ENCODE measurements around the gene SCN2A.

SCN2A gene

DNA sequence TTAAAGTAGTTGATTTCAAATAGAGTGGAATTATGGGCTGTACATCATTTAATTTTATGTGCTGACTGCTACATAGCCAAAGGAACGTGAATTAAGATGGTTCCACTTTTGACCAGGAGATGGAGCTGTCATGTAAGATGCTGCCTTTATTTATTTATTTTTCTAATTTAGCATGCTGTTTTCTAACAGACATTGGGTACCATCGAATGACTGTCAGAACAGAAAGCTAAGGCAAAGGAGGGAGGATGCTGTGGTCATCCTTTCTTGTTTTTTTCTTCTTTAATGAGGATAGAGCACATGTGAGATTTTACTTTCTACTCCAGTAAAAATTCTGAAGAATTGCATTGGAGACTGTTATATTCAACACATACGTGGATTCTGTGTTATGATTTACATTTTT, at the start of gene SCN2A:
TSS of gene SCN2A (plus strand) at position 185 of the 400 bp plus-strand sequence. CDS start 56,410 bp downstream, outside the sequence.
- no peak for DNase-seq (ENCODE audit: low read depth)

DNA sequence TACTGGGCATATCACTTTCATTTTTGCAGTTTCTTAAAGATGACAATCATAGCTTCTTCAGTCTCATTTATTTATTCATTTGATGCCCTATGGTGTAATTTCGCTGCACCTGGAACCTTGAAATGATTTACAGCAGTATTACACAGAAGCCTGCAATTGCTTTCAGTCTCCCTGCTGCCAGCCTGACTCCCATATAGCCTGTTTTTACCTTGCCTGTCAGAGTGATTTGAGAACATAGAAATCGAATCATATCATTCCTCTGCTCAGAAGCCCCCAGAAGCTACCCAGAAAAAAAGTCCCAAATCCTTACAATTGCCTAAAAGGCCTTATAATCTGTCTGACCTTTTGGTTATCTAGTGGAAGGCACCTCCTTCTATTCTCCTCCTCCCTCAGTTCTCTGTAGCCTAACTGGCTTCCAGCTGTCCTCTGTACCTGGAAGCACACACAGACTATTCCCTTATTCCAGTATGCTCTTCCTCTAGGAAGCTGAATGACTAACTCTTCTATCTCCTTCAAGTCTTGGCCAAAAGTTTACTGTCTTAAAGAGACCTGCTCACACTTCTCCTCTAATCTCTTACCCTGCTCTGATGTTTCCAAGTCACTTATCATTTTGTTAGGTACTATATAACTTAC, 48.0 kb upstream of the SCN2A start:
- DNase-seq (ENCODE audit: low read depth): no peak

DNA sequence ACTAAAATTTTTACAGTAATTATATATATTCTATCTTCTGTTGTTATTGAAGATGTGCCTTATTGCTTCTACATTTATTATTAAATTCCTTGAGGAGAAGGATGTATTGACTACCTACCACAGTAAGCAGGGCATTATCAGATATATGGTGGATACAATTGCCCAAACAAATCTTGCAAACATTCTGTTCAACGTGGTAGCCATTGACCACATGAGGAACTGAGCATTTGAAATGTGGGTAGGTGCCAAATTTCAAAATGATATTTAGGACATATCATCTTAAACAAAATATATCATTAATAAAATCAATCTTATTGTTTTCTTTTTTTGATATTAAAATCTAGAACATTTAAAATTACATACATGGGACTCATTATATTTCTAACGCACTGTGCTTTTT, 46.5 kb upstream of the SCN2A start:
- DNase-seq (ENCODE audit: low read depth): no peak

DNA sequence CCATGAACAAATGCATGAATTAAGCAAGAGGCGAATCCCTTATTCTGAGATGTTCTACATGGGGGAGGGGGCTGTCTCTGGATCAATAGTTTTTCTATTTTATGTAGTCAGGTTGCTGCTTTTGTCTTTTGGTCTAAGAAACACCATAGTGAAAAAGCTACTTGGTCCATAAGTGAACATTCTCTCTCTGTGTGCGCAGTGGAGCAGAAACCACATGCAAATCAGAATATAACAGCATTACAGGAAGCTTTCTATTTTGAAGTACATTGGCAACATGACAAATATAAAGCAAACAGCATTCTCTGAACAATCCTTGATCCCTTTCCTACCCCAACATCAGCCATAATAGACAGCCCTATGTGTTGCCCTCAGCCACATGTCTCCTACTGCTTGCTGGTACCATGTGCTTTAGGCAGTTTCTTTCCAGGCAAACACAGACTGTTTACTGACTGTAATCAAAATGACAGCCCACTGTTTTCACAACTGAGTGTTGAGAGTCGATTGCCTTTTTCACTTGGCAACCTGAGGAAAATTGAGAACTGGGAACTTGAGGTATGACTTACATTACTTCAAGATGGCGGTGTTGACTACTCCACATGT, 45.9 kb upstream of the SCN2A start:
- no peak for DNase-seq (ENCODE audit: low read depth)

DNA sequence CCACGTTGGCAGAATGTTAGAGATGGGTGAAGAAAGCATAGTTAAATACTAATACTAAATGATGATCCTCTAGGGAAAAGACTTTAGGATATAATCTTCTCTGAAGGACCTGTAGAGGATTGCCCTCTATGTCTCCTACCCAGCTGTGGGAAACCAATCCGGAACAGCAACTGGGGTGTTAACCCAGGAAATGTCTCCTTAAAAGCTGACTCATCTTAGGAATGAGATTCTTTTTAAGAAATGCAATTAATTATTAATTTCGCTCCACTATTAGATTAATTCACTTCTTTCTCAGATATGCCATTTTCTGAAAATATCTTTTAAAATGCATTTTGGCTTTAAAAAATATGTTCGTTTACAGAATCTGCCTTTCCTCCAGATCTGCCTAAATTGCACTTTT, 42.8 kb upstream of the SCN2A start:
- no peak for DNase-seq (ENCODE audit: low read depth)

DNA sequence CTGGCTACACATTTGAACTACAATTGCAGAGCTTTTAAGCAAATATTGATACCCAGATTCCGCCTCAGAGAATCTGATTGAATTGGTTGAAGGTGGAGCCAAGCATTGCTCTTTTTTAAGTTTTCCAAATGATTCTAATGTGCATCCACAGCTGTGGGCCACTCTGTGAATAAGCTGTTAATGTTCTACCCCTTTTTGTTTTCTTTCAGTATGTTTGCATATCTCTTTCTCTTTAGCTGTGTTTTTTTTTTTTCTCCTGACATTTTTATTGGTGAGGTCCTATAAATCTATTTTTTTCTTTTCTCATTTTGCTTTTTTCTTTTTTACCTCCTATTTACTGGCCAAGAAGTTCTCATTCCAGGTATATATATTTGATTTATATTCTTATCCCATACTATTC, 41.9 kb upstream of the SCN2A start:
- no peak for DNase-seq (ENCODE audit: low read depth)

DNA sequence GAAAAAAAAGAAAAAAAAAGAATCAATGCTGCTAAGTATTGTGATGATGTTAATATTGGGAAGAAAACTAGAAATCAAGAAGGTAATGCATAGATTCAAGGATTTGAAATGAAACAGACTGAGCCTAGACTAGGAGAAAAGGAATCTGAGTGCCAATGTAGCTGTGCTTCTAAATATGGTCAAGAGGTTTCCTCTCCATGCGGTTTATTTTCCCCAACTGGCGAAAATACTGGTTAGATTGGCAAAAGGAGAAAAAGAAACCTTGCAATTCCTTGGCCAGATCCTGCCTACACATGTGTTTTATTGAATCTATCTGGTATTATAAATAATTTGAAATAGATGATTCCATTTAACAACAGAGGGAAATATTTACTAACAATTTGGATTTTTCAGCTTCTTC, 41.0 kb upstream of the SCN2A start:
- no peak for DNase-seq (ENCODE audit: low read depth)

DNA sequence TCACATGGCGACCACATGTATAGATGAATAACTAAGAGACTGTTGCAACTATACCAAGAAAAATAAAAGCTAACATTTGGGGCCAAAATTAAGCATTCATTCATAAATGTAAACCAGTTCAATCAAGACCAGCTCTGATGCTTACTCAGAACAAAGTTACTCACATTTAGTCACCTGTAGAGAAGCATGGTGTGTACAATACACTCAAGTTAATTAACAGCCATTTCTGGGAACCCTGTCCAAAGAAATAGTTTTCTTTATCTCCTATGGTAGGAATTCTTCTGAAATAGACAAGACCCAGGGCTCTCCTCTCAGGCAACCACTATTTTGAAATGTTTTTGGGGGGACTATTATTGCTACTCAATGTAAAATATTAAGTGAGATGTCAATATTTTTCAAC, 37.0 kb upstream of the SCN2A start:
- no peak for DNase-seq (ENCODE audit: low read depth)

DNA sequence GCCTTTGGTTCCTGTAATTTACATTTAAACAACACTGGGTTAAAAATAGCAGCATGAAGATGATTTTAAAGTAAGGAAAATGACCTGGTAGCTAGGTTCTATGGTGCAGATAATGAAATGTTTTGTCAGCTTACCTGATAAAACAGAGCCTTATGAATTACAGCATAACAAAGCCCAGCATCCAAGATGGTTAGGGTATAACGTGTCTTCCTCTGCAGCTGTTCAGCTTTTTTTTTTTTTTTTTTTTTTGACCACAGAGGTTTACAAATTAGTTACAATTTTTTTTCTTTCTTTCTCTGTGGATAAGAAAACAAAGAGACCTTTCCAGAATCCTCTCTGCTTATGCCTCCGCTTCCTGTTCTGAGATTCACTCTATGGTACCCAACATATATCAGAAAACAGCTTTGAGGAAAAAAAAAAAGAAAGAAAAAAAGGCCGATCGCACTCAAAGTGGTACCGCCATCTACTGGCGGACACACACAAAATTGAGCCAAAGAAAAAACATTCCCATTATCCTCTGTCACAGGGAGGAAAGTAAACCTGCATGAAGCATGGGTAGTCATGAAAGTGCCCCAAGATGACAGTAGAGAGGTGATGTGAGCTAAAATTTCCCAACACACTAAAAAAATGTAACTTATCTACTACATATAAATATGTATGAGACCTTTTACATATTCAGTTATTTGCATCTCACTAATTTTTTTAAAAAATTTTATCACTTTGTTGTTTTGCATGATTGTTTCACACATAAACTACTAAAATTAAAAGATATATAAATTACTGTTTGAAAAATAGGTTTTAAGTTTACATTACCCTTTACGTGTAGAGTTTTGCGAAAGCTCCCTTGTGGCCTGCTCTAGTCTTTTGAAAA, 35.3 kb upstream of the SCN2A start, which contains the start of gene SCN3A:
TSS of gene SCN3A (minus strand) at position 362 of the 871 bp plus-strand sequence. CDS start 27,656 bp downstream, outside the sequence.
- DNase-seq (ENCODE audit: low read depth): no peak

DNA sequence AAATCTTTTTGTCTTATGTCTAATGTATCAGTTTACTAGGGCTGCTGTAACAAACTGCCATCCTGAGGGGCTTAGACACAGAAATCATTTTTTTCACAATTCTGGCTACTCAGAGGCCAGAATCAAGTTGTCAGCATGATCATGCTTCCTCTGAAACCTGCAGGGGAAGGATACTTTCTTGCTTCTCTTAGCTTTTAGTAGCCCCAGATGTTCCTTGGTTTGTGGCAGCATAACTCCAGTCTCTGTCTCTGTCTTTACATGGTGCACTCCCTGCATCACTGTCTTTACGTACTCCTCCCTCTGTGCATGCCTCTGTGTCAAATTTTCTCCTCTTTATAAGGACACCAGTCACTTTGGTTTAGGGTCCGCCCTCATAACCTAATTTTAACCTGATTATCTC, 33.3 kb upstream of the SCN2A start:
- no peak for DNase-seq (ENCODE audit: low read depth)

DNA sequence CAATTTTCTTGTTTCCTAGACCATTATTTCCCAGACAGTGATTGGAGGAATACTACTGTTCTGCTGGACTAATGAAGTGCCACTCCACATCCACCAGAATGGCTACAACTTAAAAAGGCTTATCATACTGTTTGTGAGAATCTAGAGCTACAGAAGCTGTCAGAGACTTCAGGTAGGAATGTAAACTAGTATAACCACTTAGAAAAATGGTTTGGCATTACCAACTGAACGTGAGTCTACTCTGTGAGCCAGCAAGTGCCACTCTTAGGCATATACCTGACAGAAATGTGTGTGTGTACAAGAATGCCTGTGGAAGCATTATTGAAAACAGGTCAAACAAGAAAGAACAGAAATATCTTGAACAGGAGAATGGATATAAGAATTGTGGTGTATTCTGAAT, 31.1 kb upstream of the SCN2A start:
- DNase-seq (ENCODE audit: low read depth): no peak

DNA sequence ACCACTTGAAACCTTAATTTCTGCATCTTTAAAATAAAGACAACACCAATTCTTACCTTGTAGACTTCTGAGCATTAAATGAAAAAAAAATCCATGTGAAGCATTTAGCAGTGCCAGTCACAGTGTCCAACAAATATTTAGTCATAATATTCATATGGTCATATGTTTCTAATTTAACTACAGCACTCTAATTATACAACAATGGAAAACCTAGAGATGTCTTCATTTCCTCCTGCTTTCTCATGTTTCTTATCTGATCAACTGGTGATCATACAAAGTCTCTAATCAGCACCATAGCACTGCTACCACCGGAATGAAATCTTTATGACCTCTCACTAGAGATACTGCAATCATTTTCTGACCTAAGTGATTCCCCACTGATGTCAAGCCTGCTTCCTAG, 25.1 kb upstream of the SCN2A start:
- no peak for DNase-seq (ENCODE audit: low read depth)

DNA sequence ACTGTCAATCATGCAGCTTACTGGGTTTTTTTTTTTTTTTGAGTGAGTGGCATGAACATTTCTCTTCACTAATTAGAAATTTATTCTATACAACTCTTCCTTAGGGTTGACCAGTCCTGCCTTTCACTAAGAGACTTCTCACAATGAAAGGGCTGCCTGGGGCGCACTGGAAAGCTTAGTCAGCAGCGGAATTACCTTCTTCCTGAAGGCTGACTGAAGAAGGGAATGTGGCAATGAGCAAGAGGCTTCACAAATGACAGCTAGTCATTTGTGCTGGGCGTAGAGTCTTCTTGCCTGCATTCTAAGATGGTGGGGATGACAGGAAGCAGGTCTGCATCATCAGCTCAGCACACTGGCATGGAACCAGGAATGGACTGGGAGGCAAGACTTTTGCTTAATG, 19.7 kb upstream of the SCN2A start:
- DNase-seq (ENCODE audit: low read depth): no peak

DNA sequence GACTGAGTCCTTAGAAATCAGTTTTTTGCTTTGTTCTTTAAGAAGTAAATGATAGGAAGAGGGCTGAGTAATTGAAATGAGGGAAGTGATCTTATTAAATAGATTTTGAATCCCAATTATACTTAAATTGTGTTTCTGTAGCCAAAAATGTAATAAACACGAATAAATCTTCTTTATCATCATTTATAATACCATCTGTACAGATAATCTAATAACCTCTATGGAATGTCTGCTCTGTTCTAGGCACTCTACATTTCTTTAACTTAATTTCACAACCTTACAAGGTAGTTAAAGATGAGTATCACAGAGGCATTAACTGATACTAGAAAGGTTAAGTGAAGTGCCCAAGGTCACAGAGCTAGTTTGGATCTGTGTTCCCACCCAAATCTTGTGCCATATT, 14.3 kb upstream of the SCN2A start:
- DNase-seq (ENCODE audit: low read depth): no peak

DNA sequence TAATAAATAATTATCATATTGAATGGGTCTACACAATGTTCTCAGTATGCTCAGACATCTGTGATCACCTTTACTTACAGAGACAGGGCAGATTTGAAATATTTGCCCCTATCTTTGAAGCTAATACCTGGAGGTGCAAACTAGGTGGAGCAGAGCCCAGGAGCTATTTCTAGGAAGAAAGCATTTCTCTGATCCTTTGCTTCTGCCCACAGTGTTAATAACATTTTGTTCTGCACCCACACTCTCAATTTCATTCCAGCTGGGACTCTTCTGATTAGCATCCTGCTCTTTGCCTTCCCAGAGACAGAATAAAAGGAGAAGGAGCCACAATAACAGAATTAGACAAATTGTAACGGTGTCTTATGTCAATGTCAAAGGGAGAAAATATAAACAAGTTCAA, 11.6 kb upstream of the SCN2A start:
- DNase-seq (ENCODE audit: low read depth): no peak

DNA sequence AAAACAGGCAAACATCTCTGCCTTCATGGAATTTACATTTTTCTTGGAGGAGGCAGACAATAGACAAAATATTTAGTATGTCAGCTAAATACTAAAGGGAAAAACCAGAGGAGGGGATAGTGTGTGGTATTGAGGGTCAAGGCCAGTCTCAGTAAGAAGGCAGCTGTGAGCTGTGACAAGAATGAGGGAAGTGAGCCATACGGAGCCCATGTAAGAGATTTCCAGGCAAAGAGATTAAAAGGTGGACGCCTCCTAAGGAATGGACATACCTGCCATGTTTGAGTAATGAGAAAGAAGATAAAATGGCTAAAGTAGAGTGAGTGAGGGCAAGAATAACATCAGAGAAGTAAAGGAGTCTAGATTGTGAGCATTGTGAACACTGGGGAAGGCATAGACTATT, 2.2 kb upstream of the SCN2A start:
- no peak for DNase-seq (ENCODE audit: low read depth)

DNA sequence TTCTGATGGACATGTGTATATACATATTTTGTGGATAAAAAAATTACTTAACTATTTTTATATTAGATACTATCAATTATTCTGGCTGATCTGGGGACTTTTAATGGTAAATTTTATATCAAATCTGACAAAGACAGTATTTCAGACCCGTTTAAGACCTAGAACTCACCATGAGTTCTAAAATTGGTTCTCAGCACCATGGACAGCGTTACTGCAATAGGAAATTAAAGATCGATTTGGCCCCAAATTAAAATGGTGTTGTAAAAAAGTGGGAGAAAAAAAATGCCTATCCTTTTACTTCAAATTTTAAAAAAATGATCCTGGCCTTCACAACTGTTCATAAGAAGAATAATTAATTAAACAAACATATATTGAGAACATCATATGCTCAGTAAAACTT, 919 bp upstream of the SCN2A start:
- no peak for DNase-seq (ENCODE audit: low read depth)

DNA sequence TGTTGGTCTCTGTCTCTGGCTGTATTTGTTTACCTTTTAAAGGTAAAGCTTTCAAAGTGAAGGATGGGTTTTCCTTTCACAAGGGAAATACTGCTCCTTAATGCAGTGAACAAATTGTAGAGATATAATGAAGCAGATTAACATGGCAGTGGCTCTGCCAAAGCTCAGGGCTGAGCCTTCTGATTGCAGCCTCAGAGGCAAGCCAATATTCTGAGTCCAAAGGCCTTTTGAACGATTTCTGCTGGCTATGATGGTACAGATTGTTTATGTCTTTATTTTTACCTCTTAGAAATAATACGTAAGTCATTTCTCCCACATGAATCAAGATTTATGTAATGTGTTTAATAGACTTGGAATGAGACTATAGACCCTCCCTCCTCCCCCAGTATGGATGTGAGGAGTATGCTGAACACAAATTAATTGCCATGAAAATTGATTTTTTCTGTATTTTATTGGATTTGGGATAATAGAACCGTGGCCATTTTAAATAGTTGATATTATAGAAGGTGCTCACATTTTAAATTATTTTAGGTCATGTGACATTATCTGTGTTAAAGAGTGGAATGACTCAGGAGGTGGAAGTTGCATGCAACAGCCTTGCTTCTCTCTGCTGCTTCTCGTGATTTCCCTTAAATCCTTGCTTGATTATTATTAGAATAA, 772 bp downstream of the SCN2A start:
- DNase-seq (ENCODE audit: low read depth): no peak

DNA sequence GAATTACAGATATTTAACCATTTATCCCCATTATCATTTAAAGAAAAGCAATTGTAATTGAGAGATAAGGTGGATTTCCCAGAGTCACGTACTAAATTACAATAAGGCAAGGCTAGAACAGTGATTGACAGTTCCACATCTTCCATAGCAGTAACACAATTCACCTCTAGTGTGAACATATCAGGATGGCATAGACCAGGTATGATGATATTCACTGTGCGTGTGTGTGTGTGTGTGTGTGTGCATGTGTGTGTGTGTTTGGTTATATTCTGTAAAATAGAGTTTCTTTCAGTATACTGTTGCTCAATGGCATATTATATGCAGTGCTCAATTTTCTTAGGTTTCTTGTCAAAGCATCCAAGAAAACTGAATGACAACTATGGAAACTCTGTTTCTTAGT, 1.7 kb downstream of the SCN2A start:
- DNase-seq (ENCODE audit: low read depth): no peak

DNA sequence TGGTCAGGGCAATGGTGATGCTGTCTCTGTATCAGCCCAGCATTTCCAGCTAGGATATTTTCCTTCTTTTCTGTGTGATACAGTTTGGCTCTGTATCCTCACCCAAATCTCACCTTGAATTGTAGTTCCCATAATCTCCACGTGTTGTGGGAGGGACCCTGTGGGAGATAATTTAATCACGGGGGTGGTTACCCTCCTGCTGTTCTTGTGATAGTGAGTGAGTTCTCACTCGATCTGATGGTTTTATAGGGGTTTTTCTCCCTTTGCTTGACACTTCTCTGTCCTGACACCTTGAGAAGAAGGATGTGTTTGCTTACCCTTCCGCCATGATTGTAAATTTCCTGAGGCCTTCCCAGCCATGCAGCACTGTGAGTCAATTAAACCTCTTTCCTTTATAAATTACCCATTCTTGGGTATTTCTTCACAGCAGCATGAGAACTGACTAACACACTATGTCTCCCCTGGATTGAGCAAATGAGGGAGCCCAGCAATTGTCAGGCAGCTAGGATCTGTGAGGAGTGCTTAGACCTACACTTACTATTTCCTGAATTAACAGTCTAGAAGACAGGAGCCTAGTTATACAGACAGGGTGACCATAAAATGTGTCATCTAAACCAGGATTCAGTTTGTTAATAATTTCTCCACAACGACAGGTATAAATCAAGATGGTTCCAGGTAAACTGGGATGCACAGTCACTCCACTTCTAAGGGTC, 6.0 kb downstream of the SCN2A start:
- DNase-seq (ENCODE audit: low read depth): no peak

DNA sequence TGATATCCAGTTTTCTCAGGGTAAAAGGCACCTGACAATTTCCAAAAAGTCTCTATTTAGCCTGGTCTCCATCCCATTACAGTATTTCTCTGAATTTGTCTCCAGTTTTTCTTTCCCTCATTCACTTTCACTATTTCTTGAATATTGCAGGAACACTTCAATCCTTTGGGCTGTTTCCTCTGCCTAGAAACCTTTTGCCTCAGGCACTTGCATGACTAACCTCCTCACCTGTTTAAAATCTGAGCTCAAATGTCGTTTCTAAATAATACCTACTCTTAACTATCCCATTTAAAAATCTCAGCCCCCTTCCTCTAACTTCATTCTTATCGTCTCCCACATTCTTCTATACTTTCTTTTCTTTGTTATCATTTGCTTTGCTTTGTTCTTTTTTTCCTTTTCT, 9.0 kb downstream of the SCN2A start:
- no peak for DNase-seq (ENCODE audit: low read depth)

DNA sequence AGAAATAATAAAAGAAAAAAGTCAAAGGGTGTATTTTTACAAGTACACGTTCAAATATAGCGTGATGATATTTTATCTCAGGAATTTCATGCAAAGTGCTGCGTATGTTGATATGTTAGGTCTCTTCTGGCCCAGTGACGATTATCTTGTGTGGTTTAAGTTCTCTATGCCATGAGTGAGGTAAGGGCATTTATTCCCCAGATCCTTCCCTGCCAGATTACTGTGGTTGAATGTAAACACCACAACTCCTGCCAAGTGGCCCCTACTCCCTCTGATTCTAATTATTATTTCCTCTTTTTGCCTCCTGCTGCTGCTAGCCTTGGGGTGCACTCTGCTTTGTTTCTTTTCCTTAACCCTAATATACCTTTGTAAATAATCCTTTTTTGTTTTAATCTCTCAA, 12.2 kb downstream of the SCN2A start:
- DNase-seq (ENCODE audit: low read depth): no peak

All from activated T-cell treated with anti-CD3 and anti-CD28 coated beads for 24 hours (primary cell).